ENCODE data around the gene KRTAP5-1. TPM values are rescaled to one million over a fixed set of nuclear protein-coding genes. Genes with fewer than 3 reads are reported as not detected.
A peak's percentile ranks its signal among the peaks of the same experiment; 100 is the strongest.

KRTAP5-1 gene
- total and polyA plus RNA-seq, 10 of the 15 experiments (the other 5 are each of a cell fraction or from before 2014, with no cell fraction given), result not detected

- TF ChIP-seq NR2C2 (IDR thresholded peaks at IDR 0.05; ENCODE audit: borderline replicate concordance, control insufficient read depth, insufficient read length, low read depth), result no peak
- no peak for TF ChIP-seq SMAD1 (IDR thresholded peaks at IDR 0.05; ENCODE audit: low read depth, partially characterized antibody)
- no peak for TF ChIP-seq RAD51 (IDR thresholded peaks at IDR 0.05)
- TF ChIP-seq RELA (IDR thresholded peaks at IDR 0.05; ENCODE audit: borderline replicate concordance, partially characterized antibody), result no peak
- TF ChIP-seq, protein P1, sequence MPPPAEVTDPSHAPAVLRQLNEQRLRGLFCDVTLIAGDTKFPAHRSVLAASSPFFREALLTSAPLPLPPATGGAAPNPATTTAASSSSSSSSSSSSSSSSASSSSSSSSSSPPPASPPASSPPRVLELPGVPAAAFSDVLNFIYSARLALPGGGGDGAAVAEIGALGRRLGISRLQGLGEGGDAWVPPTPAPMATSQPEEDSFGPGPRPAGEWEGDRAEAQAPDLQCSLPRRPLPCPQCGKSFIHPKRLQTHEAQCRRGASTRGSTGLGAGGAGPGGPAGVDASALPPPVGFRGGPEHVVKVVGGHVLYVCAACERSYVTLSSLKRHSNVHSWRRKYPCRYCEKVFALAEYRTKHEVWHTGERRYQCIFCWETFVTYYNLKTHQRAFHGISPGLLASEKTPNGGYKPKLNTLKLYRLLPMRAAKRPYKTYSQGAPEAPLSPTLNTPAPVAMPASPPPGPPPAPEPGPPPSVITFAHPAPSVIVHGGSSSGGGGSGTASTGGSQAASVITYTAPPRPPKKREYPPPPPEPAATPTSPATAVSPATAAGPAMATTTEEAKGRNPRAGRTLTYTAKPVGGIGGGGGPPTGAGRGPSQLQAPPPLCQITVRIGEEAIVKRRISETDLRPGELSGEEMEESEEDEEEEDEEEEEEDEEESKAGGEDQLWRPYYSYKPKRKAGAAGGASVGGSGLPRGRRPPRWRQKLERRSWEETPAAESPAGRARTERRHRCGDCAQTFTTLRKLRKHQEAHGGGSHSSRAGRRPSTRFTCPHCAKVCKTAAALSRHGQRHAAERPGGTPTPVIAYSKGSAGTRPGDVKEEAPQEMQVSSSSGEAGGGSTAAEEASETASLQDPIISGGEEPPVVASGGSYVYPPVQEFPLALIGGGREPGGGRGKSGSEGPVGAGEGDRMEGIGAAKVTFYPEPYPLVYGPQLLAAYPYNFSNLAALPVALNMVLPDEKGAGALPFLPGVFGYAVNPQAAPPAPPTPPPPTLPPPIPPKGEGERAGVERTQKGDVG (CRISPR knock-in tag; IDR thresholded peaks at IDR 0.05), result no peak
- no peak for TF ChIP-seq SKIL (IDR thresholded peaks at IDR 0.05; ENCODE audit: low read depth, poor library complexity, severe bottlenecking)
- TF ChIP-seq NFYB (IDR thresholded peaks at IDR 0.05; ENCODE audit: insufficient read depth, low read depth, low read length), result peak; percentile 81; the same call in 1 of the 2 replicates
- no peak for TF ChIP-seq ZNF217 (IDR thresholded peaks at IDR 0.05)
- no peak for TF ChIP-seq RFX5 (IDR thresholded peaks at IDR 0.05; ENCODE audit: low read depth, low read length)
- 0 out of 2 replicates have a peak, but pooled peaks have one; percentile 20 for TF ChIP-seq PKNOX1 (IDR thresholded peaks at IDR 0.05)
- TF ChIP-seq POLR2AphosphoS2 (IDR thresholded peaks at IDR 0.05; ENCODE audit: low read depth, low read length), result no peak
- TF ChIP-seq BHLHE40 (IDR thresholded peaks at IDR 0.05; ENCODE audit: borderline replicate concordance in 1 of 2, low read depth in 2 of 2, low read length in 1 of 2), result peak in 1 of 2 experiments; percentile 33; a peak in 1 of 4 replicates
- no peak for TF ChIP-seq TCF12 (IDR thresholded peaks at IDR 0.05; ENCODE audit: low read depth, low read length)
- no peak for TF ChIP-seq CBFB (IDR thresholded peaks at IDR 0.05; ENCODE audit: low read depth)
- no peak for TF ChIP-seq SMC3 (IDR thresholded peaks at IDR 0.05; ENCODE audit: borderline replicate concordance, low read length)
- TF ChIP-seq, protein P2, sequence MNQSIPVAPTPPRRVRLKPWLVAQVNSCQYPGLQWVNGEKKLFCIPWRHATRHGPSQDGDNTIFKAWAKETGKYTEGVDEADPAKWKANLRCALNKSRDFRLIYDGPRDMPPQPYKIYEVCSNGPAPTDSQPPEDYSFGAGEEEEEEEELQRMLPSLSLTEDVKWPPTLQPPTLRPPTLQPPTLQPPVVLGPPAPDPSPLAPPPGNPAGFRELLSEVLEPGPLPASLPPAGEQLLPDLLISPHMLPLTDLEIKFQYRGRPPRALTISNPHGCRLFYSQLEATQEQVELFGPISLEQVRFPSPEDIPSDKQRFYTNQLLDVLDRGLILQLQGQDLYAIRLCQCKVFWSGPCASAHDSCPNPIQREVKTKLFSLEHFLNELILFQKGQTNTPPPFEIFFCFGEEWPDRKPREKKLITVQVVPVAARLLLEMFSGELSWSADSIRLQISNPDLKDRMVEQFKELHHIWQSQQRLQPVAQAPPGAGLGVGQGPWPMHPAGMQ (IDR thresholded peaks at IDR 0.05; ENCODE audit: borderline replicate concordance), result no peak
- 0 out of 2 replicates have a peak, but pooled peaks have one; percentile 36 for TF ChIP-seq DPF2 (IDR thresholded peaks at IDR 0.05)
- TF ChIP-seq ESRRA (IDR thresholded peaks at IDR 0.05; ENCODE audit: low read length), result no peak
- no peak for TF ChIP-seq HCFC1 (IDR thresholded peaks at IDR 0.05; ENCODE audit: low read length)
- no peak for TF ChIP-seq KAT2A (conservative IDR thresholded peaks at IDR 0.05; ENCODE audit: control insufficient read depth, low read depth, low read length)
- TF ChIP-seq, protein P3, sequence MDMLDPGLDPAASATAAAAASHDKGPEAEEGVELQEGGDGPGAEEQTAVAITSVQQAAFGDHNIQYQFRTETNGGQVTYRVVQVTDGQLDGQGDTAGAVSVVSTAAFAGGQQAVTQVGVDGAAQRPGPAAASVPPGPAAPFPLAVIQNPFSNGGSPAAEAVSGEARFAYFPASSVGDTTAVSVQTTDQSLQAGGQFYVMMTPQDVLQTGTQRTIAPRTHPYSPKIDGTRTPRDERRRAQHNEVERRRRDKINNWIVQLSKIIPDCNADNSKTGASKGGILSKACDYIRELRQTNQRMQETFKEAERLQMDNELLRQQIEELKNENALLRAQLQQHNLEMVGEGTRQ (IDR thresholded peaks at IDR 0.05; ENCODE audit: borderline replicate concordance, low read depth, low read length), result no peak
These were observed 12.6 kb downstream of the KRTAP5-1 start, which contains the start of gene DUSP8 (continued) for GRCh38 chr11:1572197-1573076.
